Skeletal muscle satellite cell (primary cell): ENCODE data around the gene FOXP1.

Source experiments
- H3K27me3 ChIP-seq: 2 replicates; pipeline ENCODE4 v1.7.0; 2013; ENCODE audit warnings: low read length; ENCODE audit not compliant: control insufficient read depth, insufficient read depth
- H3K36me3 ChIP-seq: 2 replicates; pipeline ENCODE4 v1.7.0; 2013; ENCODE audit warnings: mild to moderate bottlenecking, control low read depth, low read length; ENCODE audit not compliant: insufficient read depth
- H3K4me1 ChIP-seq: 2 replicates; pipeline ENCODE4 v1.7.0; 2013; ENCODE audit warnings: low read length; ENCODE audit not compliant: control insufficient read depth, insufficient read depth
- H3K4me2 ChIP-seq: 2 replicates; pipeline ENCODE4 v1.7.0; 2013; ENCODE audit warnings: mild to moderate bottlenecking, low read length
- H3K4me3 ChIP-seq: 2 replicates; pipeline ENCODE4 v1.7.0; 2013; ENCODE audit warnings: low read length
- H3K9ac ChIP-seq: 2 replicates; pipeline ENCODE4 v1.7.0; 2013; ENCODE audit warnings: mild to moderate bottlenecking, low read depth, low read length, moderate library complexity
- H3K9me3 ChIP-seq: replicated peaks from 2 replicates; pipeline ENCODE4 v1.7.0; 2013; ENCODE audit warnings: mild to moderate bottlenecking, control low read depth, low read length

FOXP1 gene

DNA sequence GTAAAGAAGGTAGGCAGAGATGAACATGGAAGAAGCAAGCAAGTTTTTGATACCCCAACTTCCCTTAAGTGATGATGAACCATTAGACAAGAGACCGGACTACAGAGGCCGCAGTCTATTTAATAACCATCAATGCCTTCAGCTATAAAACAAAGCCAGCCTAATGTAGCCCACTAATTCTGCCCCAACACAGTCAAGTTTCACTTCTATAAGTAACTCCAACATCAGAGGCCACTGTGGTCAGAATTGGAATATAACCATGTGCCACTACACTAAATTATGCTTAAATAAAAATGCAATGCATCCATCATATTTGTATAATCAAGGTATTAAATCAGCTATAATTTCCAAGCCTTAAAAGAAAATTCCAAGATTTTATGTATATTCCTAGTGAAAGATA is 234.7 kb downstream of the FOXP1 start:
- Histone ChIP-seq H3K9ac (no peak overlapping the region), H3K27me3 (no peaks in the 10 kb centered on the region), H3K9me3 (no peaks in the 10 kb centered on the region), H3K4me3 (no peak overlapping the region), H3K36me3 (no peaks in the 10 kb centered on the region), H3K4me2 (no peak overlapping the region), H3K4me1 (no peaks in the 10 kb centered on the region)

DNA sequence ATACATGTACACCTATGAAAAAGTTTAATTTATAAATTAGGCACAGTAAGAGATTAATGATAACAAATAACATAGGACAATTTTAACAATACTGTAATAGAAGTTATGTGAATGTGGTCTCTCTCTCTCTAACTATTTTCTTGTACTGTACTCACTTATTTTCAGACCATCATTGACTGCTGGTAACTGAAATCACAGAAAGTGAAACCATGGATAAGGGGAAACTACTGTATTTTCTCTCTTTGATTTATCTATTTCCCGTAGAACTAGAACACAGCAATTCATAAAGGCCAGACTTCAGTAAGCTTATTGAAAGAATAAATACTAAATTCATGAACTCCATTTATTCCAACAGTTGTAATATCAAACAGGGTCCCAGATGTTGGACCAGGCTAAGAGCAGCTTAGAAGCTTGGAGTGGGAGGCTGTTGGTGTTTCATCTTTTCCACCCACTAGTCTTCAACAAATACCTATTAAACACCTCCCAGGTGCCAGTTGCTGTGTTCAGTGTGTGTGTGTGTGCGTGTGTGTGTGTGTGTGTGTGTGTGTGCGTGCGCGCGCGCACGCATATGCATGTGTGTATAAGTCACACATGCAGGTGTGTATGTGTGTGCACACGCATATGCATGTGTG is 235.4 kb downstream of the FOXP1 start:
- no peak overlapping the region for H3K4me2 ChIP-seq
- no peaks in the 10 kb centered on the region for H3K4me1 ChIP-seq
- no peak overlapping the region for H3K4me3 ChIP-seq
- H3K27me3 ChIP-seq: no peaks in the 10 kb centered on the region
- no peaks in the 10 kb centered on the region for H3K36me3 ChIP-seq
- H3K9ac ChIP-seq: no peak overlapping the region
- no peaks in the 10 kb centered on the region for H3K9me3 ChIP-seq

DNA sequence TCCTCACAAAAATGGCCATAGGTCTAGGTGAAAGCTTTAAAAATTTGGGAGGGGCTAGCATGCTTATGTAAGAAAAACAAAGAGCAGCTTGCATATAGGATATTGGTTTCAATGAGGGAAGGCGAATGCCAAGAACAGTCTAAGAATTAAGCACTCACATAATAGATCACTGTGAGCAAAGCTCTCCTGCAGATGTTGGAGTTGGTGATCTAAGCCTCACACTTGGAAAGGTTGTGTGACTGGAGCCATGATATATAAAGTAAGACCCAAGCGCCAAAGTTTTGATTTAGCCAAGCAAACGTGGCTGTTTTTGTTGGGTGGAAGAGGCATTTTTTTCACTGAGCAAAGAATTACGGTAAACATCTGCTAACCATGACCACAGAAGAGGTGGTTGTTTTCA is 237.5 kb downstream of the FOXP1 start:
- H3K9me3 ChIP-seq: peaks cover under 1% of the 10 kb centered on the region
- H3K9ac ChIP-seq: no peak overlapping the region
- peaks cover 7% of the 10 kb centered on the region for H3K4me1 ChIP-seq
- H3K27me3 ChIP-seq: no peaks in the 10 kb centered on the region
- no peaks in the 10 kb centered on the region for H3K36me3 ChIP-seq
- H3K4me2 ChIP-seq: no peak overlapping the region
- no peak overlapping the region for H3K4me3 ChIP-seq

DNA sequence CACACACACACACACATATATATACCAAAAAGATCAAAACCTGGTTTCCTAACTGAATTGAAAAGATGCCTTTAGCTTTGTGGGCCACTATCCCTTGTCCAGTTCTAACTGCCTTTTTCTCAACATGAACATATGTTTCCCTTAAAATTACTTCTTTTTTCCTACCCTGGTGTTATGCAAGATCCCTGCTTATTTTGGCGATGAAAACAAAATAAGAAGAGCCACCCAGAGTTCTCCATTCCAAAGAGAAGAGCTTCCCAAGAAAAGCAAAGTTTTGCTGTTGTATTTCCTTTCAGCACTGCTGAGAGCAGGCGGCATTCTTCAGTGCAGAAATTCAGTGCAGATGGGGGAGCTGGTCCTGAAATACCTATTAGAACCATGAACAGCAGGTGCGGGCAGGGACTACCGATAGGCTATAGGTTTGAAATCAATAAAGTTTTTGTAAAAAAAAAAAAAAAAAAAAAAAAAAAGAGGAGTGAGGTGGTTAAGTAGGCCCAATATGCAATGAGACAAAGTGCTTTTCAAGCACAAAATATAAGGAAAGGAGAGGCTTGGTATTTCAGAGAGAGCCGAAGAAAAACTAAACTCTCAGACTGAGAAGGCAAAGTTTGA is 238.0 kb downstream of the FOXP1 start:
- Histone ChIP-seq H3K36me3 (no peaks in the 10 kb centered on the region), H3K9ac (no peak overlapping the region), H3K4me1 (peaks cover 7% of the 10 kb centered on the region), H3K27me3 (no peaks in the 10 kb centered on the region), H3K9me3 (peaks cover 3% of the 10 kb centered on the region), H3K4me2 (no peak overlapping the region), H3K4me3 (no peak overlapping the region)

DNA sequence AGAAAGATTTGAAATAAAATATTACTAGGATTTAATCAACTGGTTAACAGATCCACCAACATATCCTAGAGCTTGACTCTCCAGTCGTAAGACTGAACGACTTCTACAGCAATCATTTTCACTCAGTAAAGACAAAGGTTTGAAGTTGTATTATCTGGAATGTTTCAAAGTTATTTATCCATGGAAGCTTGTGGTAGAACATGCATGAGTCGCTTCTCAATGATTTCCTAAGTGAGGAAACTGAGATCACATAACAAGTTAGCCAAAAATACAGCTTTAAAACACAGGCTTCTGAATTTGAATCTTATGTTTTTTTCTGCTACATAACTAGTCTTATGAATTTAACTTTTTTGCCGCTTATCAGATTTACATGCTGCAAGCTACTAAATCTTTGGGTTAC is 241.8 kb downstream of the FOXP1 start:
- H3K27me3 ChIP-seq: no peaks in the 10 kb centered on the region
- no peaks in the 10 kb centered on the region for H3K36me3 ChIP-seq
- peaks cover 3% of the 10 kb centered on the region for H3K9me3 ChIP-seq
- peak overlapping the region; percentile 36 for H3K9ac ChIP-seq
- no peak overlapping the region for H3K4me3 ChIP-seq
- peaks cover 12% of the 10 kb centered on the region for H3K4me1 ChIP-seq
- peak overlapping the region; percentile 42 for H3K4me2 ChIP-seq

DNA sequence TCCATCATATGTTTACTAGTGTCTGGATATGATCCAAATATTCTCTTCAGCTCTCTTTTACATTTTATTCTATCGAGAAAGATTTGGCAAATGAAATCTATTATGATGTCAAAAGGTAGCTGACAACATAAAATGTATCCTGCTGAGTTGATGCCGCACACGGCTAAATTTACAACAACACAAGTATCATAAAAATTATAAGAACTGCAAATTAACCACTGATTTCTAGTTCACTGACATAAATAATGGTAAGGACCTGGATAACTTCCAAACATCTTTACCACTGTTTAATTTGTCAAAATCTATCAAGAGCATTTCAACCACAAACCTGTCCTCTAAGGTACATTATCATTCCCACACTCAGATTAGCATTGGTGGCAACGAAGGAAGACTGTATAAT is 244.5 kb downstream of the FOXP1 start:
- no peak overlapping the region for H3K9ac ChIP-seq

DNA sequence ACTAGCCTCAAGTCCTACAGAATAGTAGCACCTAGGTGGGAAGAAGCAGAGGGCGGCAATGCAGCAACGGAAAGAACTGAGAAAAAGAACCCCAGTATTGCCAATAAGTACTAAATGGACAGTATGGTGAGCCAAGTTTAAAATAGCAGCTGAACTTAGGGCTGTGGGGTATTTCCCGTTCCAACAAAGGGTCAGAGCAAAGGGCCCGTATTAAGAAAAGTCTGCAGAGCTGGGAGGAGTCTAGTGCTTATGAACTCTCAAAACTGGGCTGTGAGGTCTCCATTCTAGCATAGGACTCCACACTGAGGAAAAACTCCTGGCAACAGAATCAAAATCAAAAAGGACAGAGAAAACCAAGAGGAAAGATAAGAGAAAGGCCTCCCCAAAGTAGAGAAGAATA is 250.7 kb downstream of the FOXP1 start:
- no peak overlapping the region for H3K9ac ChIP-seq
- no peaks in the 10 kb centered on the region for H3K36me3 ChIP-seq
- H3K4me3 ChIP-seq: no peak overlapping the region
- H3K4me2 ChIP-seq: no peak overlapping the region
- no peaks in the 10 kb centered on the region for H3K4me1 ChIP-seq
- no peaks in the 10 kb centered on the region for H3K9me3 ChIP-seq
- no peaks in the 10 kb centered on the region for H3K27me3 ChIP-seq

More for the DNA sequence above, 244.5 kb downstream of the FOXP1 start:
- no peak overlapping the region for H3K4me3 ChIP-seq
- H3K27me3 ChIP-seq: no peaks in the 10 kb centered on the region
- peaks cover 12% of the 10 kb centered on the region for H3K4me1 ChIP-seq
- no peak overlapping the region for H3K4me2 ChIP-seq
- no peaks in the 10 kb centered on the region for H3K36me3 ChIP-seq
- peaks cover 3% of the 10 kb centered on the region for H3K9me3 ChIP-seq

DNA sequence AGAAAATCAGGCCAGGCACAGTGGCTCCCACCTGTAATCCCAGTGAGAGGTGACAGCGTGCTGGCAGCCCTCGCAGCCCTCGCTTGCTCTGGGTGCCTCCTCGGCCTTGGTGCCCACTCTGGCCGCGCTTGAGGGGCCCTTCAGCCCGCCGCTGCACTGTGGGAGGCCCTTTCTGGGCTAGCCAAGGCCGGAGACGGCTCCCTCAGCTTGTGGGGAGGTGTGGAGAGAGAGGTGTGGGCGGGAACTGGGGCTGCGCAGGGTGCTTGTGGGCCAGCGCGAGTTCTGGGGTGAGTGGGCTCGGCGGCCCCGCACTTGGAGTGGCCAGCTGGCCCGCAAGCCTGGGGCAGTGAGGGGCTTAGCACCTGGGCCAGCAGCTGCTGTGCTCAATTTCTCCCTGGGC is 252.6 kb downstream of the FOXP1 start:
- Histone ChIP-seq H3K4me1 (no peaks in the 10 kb centered on the region), H3K27me3 (no peaks in the 10 kb centered on the region), H3K9me3 (no peaks in the 10 kb centered on the region), H3K4me2 (no peak overlapping the region), H3K36me3 (no peaks in the 10 kb centered on the region), H3K9ac (no peak overlapping the region), H3K4me3 (no peak overlapping the region)

DNA sequence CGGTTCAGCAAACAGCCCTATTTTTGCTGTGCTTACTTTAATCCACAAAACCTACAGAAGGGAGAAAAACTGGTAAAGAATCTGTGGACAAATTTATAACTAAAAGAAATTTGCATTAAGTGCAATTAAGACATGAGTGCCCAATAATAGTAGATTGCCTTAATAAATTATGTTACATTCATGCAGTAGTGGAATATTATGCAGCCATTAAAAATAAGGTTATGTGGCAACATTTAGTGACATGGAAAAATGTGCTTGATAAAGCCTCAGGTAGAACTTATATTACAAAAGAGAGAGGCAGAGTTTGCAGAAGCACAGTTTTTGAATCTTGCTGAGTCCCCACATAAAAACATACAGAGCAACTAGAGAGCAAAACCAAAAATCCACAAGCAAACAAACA is 253.0 kb downstream of the FOXP1 start:
- Histone ChIP-seq H3K36me3 (no peaks in the 10 kb centered on the region), H3K9ac (no peak overlapping the region), H3K4me2 (no peak overlapping the region), H3K9me3 (no peaks in the 10 kb centered on the region), H3K4me3 (no peak overlapping the region), H3K27me3 (no peaks in the 10 kb centered on the region), H3K4me1 (no peaks in the 10 kb centered on the region)

DNA sequence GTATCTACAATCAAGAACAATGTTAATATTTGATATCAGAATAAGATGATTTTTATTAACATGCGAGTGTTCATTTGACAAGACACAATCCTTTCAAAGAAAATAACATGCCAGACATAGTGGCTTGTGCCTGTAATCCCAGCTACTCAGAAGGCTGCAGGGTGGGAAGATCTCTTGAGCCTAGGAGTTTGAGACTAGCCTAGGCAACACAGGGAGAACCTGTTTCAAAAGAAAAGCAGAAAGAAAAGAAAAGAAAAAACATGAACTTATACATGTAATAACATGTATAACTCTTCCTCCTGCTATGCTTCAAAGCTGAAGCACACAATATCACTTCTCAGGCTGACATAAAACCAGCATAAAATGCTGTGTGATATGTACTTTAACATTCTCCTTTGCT is 253.7 kb downstream of the FOXP1 start:
- Histone ChIP-seq H3K4me1 (no peaks in the 10 kb centered on the region), H3K27me3 (no peaks in the 10 kb centered on the region), H3K36me3 (no peaks in the 10 kb centered on the region), H3K9ac (no peak overlapping the region), H3K9me3 (no peaks in the 10 kb centered on the region), H3K4me2 (no peak overlapping the region), H3K4me3 (no peak overlapping the region)

DNA sequence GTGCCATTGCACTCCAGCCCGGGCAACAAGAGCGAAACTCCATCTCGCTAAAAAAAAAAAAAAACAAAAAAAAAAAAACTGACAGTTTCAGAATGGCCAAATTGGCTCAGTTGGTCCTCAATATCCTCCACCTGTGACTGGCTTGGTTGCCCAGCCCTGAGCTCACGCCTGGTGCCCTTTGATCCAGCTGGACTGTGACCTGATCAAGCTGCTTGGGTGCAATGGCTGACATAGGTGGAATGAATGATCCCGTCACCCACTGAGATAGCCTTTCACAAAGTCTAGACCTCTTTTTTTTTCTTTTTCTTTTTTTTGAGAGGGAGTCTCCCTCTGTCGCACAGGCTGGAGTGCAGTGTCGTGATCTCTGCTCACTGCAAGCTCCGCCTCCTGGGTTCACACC is 254.6 kb downstream of the FOXP1 start:
- no peak overlapping the region for H3K4me3 ChIP-seq
- H3K4me1 ChIP-seq: no peaks in the 10 kb centered on the region
- no peaks in the 10 kb centered on the region for H3K27me3 ChIP-seq
- no peak overlapping the region for H3K9ac ChIP-seq
- H3K36me3 ChIP-seq: no peaks in the 10 kb centered on the region
- H3K4me2 ChIP-seq: no peak overlapping the region
- no peaks in the 10 kb centered on the region for H3K9me3 ChIP-seq

DNA sequence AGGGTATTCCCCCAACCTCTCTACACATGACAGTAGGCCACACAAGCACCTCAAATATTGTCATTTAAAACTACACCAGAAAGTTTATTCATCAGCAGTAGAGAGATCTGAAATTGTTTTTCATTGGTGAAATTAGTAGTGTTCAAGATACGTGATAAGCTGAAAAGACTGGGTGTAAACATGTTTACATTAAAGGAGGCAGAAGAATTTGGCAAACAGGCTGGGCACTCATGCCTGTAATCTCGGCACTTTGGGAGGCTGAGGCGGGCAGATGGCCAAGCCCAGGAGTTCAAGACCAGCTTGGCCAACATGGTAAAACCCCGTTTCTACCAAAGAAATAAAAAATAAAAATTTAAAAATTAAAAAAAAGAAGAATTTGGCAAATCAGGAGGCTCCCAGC is 255.6 kb downstream of the FOXP1 start:
- H3K4me1 ChIP-seq: no peaks in the 10 kb centered on the region
- H3K4me3 ChIP-seq: no peak overlapping the region
- H3K9me3 ChIP-seq: no peaks in the 10 kb centered on the region
- no peaks in the 10 kb centered on the region for H3K27me3 ChIP-seq
- H3K4me2 ChIP-seq: no peak overlapping the region
- H3K9ac ChIP-seq: no peak overlapping the region
- H3K36me3 ChIP-seq: no peaks in the 10 kb centered on the region
